Colon (tissue), 2 donors: ENCODE data around the gene NUDT16L1.
"Not testable (repeated sequence)": the region's sequence is repeated elsewhere in the genome, so short reads cannot be mapped to it uniquely, and the experiment has no call there.

Source experiments
- FAIRE-seq: peaks from 2 replicates; lab custom pipeline; 2012; peaks lifted over from hg19 to GRCh38; lab: Jason Lieb, UNC
- donor health status: control.
- donor health status: control.

NUDT16L1 gene

DNA sequence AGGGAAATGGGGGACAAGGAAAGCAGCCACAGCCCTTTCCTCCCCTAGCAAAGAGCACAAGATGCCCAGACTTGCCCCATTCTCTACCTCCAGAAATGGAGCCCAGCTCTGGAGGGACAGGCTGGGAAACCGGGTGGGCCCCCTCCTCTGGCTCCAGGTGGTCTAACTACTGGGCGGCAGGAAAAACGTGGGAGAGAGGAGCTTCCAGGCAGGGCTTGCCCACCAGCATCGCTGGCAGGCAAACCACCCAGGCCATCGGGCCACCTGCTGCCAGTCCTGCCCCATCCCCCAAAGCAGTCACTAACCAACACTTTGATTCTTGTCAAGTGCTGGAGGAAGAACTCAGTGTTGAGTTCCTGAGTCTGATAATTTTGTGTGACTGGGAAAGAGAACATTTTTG is 25.1 kb downstream of the NUDT16L1 start:
- FAIRE-seq = no peak

DNA sequence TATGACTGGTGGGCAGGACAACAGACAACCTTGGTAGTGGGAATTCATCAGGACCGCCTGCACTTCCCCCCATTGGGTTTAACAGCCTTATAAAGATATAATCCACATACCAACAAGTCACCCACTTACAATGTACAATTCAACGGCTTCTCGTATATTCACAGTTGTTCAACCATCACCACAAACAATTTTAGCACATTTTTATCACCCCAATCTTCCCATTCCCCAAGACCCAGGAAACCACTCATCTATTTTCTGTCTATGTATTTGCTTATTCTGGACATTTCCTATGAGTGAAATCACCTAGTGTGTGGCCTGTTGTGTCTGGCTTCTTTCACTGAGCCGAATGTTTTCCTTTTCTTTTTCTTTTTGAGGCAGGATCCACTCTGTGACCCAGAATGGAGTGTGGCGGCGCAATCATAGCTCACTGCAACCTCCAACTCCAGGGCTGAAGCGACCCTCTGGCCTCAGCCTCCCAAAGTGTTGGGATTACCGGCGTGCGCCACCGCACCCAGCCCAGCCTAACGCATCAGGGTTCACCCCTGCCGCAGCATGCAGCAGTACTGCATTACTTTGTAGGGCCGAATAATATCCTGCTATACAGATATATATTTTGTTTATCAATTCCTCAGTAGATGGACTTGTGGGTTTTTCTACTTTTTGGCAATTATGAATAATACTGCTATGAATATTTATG is 29.9 kb downstream of the NUDT16L1 start:
- FAIRE-seq = no peak

GRCh38 chr16:4724661-4725270 is 31.4 kb downstream of the NUDT16L1 start:
- no peak for FAIRE-seq

DNA sequence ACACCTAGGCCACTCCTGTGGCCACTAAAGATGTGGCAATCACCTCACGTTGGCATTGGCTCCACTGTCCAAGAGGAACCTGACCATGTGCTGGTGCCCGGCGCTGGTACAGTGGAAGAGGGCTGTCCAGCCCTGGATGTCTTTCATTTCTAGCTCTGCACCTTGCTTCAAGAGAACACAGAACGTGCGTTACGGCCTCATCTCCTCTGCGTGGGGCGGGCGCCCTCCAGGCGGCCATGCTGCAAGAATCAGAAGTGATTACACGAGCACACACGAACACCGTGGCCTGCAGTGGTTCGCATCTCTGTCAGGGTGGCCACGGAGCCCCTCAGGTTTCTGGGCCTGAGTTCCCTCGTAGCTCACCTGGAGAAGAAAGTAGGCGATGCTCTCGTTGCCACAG is 33.3 kb downstream of the NUDT16L1 start:
- FAIRE-seq = no peak

- FAIRE-seq = no peak
Observed at GRCh38 chr16:4728676-4729075, 35.3 kb downstream of the NUDT16L1 start.

GRCh38 chr16:4729876-4730275 is 36.5 kb downstream of the NUDT16L1 start:
- FAIRE-seq = no peak

GRCh38 chr16:4733211-4733742 is 39.9 kb downstream of the NUDT16L1 start:
- FAIRE-seq = no peak

GRCh38 chr16:4733747-4734062 is 40.3 kb downstream of the NUDT16L1 start:
- no peak for FAIRE-seq

- FAIRE-seq = no peak
Observed at GRCh38 chr16:4734063-4734729, 40.8 kb downstream of the NUDT16L1 start, which contains the start of the genes ANKS3 and DNAAF8. TSS of gene ANKS3 (minus strand) at chr16:4734271. CDS start at chr16:4730149, 4,122 bp downstream. TSS of gene DNAAF8 (plus strand) at chr16:4734537. CDS start at chr16:4736515, 1,978 bp downstream.

- no peak for FAIRE-seq
Observed at GRCh38 chr16:4734730-4735535, 41.6 kb downstream of the NUDT16L1 start.

DNA sequence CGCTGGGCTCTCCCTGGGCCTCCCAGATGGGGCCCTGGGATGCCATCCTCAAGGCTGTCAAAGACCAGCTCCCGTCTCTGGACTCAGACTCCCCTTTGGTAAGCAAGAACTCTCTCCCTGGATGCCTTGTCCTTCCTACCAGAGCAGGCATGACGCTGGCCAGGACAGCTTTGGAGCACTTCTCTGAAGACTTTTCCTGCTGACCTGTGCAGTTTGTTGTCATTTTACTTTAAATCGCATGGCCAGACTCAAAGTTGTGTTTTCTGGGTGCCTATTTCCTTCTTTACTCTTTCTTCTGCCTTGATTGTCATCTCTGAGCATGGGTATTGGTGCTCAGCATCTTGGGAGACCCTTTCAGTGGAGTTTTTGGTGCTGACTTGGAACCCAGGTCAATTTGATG is 43.2 kb downstream of the NUDT16L1 start:
- FAIRE-seq = no peak

DNA sequence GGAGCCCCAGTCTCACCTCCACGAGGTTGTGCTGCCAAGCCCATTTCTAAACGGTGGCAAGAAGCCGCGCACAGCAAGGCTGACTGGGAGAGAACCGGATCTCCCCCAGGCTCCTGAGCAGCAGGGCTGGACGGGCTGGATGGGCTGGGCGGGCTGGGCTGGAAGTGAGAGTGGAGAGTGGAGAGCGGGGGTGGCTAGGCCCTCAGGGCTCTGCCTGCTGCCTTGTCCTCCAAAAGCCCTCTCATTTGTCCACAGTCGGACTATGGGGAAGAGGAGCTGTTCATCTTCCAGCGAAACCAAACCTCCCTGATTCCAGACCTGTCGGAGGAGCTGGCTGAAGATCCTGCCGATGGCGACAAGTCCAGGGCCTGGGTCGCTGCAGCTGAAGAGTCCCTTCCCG is 44.2 kb downstream of the NUDT16L1 start:
- FAIRE-seq = no peak

DNA sequence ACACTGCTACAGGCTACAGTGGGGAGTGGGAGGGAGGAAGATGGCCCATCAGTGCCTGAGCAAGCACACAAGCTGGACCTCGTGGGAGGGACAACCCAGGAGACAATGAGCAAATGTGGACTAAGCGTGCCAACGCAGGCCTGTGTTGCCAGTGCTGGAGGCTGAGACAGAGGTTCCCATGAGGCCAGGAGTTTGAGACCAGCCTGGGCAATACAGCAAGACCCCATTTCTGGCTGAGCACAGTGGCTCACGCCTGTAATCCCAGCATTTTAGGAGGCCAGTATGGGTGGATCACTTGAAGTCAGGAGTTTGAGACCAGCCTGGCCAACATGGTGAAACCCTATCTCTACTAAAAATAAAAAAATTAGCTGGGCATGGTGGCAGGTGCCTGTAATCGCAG is 45.0 kb downstream of the NUDT16L1 start:
- FAIRE-seq = not testable (repeated sequence)

GRCh38 chr16:4743226-4743878 is 50.0 kb downstream of the NUDT16L1 start:
- FAIRE-seq = no peak

GRCh38 chr16:4744555-4745273 is 51.4 kb downstream of the NUDT16L1 start:
- FAIRE-seq = no peak

DNA sequence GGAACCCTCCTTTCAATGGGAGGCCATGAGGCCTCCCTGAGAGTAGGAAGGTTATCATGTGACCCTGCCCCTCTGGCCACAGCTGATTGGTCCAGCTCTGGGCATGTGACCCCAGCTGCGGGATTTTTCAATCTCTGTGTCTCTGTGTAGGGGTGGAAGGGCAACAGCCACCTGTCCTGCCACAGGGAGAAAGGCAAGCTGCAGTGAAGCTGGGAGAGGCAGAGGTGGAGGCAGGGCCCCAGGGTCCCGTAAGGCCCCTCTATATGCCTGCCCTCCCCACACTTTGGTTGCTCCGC is 51.9 kb downstream of the NUDT16L1 start:
- no peak for FAIRE-seq
